TTC549 (cell line): Measurements from ENCODE around the gene SNTB2.

Source experiments
- FAIRE-seq: peaks from 2 replicates; lab custom pipeline; 2012; peaks lifted over from hg19 to GRCh38; lab: Jason Lieb, UNC

Gene SNTB2

DNA sequence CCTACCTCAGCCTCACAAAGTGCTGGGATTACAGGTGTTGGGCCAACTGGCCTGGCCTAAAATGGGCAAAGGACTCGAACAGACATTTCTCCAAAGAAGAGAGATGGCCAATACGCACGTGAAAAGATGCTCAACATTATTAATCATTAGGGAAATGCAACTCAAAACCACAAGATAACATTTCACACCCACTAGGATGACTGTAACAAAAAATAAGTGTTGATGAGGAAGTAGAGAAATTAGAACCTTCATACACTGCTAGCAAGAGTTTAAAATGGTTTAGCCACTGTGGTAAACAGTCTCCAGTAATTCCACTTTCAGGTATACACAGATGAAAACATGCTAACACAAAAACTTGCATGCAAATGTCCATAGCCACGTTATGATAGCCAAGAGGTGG, 159.0 kb downstream of the SNTB2 start:
- no peak for FAIRE-seq

- no peak for FAIRE-seq
Measured at GRCh38 chr16:69346683-69347082, 159.7 kb downstream of the SNTB2 start.

DNA sequence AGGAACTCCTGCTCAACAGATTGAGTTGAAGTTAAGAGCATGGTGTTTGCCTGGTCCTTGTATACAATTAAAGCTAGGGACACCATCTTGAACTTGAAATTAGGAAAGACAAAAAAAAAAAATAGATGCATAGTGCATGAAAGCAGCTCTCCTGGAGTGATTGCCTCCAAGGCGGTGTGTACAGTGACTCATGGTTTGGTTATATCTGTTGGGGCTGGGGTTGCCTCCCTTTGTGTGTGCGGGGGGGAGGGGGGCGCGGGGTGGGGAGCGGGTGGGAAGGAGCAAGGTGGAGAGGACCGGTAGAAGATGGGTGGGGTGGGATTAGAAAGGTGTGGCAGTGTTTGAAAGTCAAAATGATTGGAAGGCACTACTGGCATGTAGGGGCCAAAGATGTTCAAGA, 161.3 kb downstream of the SNTB2 start:
- no peak for FAIRE-seq

GRCh38 chr16:69349536-69349935, 162.6 kb downstream of the SNTB2 start:
- FAIRE-seq: no peak

DNA sequence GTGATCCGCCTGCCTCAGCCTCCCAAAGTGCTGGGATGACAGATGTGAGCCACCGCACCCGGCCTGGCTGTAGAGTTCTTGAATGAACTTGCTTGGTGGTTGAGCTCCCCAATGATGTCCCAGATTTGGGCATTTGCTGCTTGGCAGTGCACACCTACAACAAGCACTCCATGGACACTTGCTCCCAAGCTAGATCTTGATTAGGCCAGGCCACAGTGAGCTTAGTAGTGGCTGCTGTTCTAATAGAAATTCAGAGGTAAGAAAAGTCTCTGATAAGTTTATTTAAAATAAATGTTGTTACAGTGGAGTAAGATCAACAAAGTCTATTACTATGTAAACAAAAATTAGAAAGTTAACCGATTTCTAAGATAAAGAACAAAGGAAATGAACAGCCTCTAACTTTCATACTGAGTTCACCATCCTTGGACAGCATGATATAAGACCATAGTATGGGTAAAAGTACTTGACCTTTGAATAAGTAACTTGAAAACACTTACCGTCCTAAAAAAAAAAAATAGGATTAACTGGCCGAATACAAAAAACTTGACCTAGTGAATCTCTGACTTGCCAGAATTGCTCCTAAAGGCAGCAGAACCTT, 163.7 kb downstream of the SNTB2 start:
- no peak for FAIRE-seq

DNA sequence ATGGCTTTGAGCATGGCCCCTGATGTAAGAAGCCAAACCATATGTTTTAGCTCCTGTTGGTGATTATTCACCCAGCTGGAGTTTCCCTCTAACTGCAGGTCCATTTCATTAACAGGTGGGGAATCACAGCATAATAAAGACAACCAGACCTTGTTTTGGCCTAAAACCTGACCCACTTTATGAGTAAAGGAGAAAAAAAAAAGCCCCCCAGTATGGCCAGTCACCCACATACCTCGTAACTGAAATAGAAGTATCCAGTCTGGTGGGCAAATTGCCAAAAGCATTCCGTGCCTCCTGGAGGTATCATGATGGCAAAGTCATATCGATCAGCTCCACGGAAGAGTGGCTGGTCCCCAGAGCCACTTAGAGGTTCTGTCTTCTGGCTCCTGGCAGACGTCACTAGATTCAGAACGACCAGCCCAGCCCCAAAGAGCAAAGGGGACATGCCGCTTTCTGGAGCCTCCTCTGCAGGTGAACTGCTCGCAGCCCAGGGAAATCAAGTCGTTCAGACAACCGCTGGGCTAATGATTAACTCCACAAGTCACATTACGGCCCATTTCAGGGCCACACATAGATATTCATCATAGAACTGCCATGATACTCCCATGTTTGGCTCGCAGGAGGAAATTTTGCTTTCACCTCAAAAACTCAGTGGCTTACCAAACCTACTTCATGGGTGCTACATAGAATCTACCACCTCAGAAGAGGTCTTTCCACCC, 164.5 kb downstream of the SNTB2 start, which contains the start of gene TMED6:
Gene TMED6 (minus strand): TSS at position 478 of the 719 bp plus-strand sequence. CDS start 33 bp downstream, at position 445.
- FAIRE-seq: no peak
